GM12872 (cell line): Measurements from ENCODE around the gene KRTAP10-9.

Experiments
- TF ChIP-seq, protein P1 (sequence below): IDR thresholded peaks from 3 replicates; pipeline ENCODE4 v1.5.1; 2011; ENCODE audit warnings: low read depth, mild to moderate bottlenecking, low read length, moderate library complexity; ENCODE audit not compliant: insufficient read depth

KRTAP10-9 gene

DNA sequence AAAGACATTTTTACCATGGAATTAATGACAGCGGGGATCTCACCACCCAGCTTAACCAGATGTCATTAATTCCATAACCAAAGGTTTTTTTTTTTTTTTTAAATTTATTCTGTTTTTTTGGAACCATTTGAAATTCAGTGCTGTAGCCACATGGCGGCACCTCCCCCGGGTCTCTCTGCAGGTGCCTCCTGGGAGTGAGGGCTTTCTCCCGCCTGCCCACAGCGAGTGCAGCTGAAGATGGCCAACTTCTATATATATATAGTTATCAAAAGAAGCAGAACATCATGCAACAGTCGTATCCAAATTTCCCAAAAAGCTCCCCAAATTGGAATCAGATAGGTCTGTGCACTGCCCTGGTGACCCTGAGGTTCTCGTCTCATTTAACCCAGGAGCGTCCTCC, 11.4 kb upstream of the KRTAP10-9 start:
- TF ChIP-seq, protein P1, sequence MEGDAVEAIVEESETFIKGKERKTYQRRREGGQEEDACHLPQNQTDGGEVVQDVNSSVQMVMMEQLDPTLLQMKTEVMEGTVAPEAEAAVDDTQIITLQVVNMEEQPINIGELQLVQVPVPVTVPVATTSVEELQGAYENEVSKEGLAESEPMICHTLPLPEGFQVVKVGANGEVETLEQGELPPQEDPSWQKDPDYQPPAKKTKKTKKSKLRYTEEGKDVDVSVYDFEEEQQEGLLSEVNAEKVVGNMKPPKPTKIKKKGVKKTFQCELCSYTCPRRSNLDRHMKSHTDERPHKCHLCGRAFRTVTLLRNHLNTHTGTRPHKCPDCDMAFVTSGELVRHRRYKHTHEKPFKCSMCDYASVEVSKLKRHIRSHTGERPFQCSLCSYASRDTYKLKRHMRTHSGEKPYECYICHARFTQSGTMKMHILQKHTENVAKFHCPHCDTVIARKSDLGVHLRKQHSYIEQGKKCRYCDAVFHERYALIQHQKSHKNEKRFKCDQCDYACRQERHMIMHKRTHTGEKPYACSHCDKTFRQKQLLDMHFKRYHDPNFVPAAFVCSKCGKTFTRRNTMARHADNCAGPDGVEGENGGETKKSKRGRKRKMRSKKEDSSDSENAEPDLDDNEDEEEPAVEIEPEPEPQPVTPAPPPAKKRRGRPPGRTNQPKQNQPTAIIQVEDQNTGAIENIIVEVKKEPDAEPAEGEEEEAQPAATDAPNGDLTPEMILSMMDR: no peak

DNA sequence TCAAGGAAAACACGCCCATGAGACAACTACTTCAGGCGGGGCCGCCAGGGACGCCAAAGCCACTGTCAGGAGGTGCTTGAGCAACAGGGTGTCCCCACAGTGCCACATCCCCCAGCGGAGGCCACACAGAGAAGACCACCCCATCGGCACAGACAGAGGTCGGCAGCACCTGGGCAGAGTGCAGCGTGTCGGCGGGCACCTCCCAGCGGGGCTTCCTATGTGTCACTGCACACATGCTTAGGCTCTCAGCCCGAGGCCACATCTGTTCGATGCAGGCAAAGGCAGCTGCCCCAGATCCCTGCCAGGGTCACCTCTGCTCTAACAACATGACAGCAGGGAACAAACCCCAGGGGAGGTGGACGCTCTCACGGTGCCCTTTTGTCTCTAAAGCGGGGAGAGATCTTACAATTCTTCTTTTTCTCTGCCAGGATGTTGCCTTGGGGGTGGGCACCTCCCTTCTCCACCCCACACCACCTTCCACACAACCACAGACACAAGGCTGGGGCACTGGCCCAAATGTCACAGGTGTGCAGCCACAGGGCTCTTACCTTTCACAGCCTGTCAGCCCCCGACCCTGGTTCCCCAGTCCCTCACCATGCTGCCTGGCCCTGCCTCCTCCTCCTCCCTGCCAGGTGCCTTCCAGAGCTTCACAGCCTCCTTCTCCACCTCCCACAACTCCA, 10.8 kb upstream of the KRTAP10-9 start:
- TF ChIP-seq, protein P1: no peak

DNA sequence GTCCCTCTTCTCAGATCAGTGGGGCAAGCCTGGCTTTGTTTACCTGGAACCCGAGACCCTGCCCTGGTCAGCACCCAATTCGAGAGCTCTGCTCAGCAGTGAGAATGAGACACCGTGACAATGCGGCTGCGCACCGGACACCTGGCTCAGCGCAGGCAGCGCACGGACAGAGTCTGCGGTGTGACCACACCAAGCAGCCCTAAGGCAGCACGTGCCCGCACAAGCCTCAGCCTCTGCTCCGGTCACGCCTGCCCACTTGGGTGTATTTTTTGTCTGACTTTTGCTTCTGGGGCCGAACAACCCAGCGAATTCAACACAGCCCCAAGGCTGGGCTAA, 10.3 kb upstream of the KRTAP10-9 start:
- TF ChIP-seq, protein P1: no peak

DNA sequence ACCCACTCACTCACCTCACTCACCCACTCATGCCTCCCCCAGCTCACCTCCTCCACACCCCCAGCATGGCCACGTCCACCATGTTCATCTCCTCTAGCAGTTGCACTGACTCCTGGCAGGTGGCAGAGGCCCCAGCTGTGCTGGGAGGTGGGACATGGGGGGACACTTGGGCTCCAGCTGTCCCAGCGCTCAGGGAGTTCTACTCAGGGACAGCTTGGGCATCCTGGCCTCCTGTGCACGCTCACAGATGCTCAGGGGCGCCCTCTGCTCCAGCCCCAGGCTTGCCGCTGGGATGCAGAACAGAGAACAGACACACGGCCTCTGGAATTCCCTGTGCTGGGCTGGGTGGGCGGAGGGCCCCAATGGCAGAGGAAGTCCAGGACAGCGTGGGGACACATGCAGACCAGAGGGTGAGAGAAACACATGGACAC, 9.8 kb upstream of the KRTAP10-9 start:
- TF ChIP-seq, protein P1: no peak

DNA sequence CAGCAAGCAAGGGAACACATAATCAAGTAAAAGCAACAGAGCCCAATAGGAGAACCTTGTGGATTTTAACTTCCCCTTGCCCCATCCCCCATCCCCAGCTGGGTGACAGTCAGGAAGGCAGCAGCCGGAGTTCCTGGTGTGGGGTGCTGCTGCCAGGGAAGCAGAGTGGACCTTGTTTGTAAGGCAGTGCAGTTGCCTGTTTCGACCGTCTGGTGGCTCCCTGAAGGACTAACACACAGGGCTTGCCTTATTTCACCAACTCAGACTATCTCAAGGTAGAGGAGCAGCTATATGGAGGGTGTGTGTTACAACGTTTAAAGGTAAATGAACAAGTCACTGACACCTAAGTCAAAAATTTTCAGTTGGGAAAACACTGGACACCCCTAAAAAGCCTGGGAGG, 8.4 kb upstream of the KRTAP10-9 start:
- TF ChIP-seq, protein P1: 0 out of 3 replicates have a peak, but pooled peaks have one; percentile 28

DNA sequence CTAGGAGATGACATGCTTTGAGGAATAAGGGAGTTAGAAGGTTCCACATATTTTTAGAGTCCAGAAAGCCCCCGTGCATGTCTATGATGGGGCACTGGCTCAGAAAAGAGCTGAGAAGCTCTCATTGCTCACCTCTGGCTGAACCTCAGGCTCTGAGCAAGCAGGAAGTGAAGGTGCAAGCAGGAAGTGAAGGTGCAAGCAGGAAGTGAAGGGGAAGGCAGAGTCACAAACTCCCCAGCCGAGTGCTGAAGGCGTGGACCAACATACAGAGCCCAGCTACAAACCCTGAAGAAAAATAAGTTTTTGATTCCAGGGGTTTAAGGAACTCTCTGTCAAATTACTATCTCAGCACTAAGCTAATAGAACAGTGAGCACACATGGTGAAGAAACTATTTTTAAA, 8.0 kb upstream of the KRTAP10-9 start:
- TF ChIP-seq, protein P1: no peak

- TF ChIP-seq, protein P1: no peak
Observed at GRCh38 chr21:44619886-44620285, 7.0 kb upstream of the KRTAP10-9 start.
